ENCODE results near the gene SELENOV.

Gene SELENOV

GRCh38 chr19:39533003-39533512 is 18.1 kb downstream of the SELENOV start:
- peak; percentile 85 for TF ChIP-seq ZNF121 (tag by site-specific recombination; IDR thresholded peaks at IDR 0.05)
- peak; percentile 58; the same call in 1 of the 2 replicates for TF ChIP-seq ZBTB10 (tag by site-specific recombination; IDR thresholded peaks at IDR 0.05)
- TF ChIP-seq ZNF580 (tag by site-specific recombination; IDR thresholded peaks at IDR 0.05): no peak
- TF ChIP-seq ZNF169 (tag by site-specific recombination; IDR thresholded peaks at IDR 0.05): peak; percentile 4; the same call in 1 of the 2 replicates
- peak; percentile 48; the same call in 1 of the 2 replicates for TF ChIP-seq ZBTB21 (tag by site-specific recombination; IDR thresholded peaks at IDR 0.05)
- no peak for TF ChIP-seq ZNF184 (tag by site-specific recombination; IDR thresholded peaks at IDR 0.05)
- TF ChIP-seq ZNF350 (tag by site-specific recombination; IDR thresholded peaks at IDR 0.05): no peak
- 0 out of 2 replicates have a peak, but pooled peaks have one; percentile 10 for TF ChIP-seq KLF1 (tag by site-specific recombination; IDR thresholded peaks at IDR 0.05)
- peak; percentile 90 for TF ChIP-seq ZNF558 (tag by site-specific recombination; IDR thresholded peaks at IDR 0.05)
- peak; percentile 70 for TF ChIP-seq BCL11B (tag by site-specific recombination; IDR thresholded peaks at IDR 0.05; ENCODE audit: low read depth)
- TF ChIP-seq ZNF146 (tag by site-specific recombination; IDR thresholded peaks at IDR 0.05): no peak
- TF ChIP-seq ZNF335 (tag by site-specific recombination; conservative IDR thresholded peaks at IDR 0.05): peak; percentile 95
- no peak for TF ChIP-seq ZFP37 (tag by site-specific recombination; IDR thresholded peaks at IDR 0.05)
- TF ChIP-seq ZNF211 (tag by site-specific recombination; IDR thresholded peaks at IDR 0.05; ENCODE audit: low read depth): no peak
- TF ChIP-seq ZNF280D (tag by site-specific recombination; IDR thresholded peaks at IDR 0.05): 0 out of 2 replicates have a peak, but pooled peaks have one; percentile 25
- no peak for TF ChIP-seq GFI1B (tag by site-specific recombination; IDR thresholded peaks at IDR 0.05)
- Histone ChIP-seq H3K4me3 (ENCODE audit: low read depth, low read length) (no peak overlapping the region), H3K9me3 (ENCODE audit: control insufficient read depth, insufficient read depth, low read depth, low read length) (no peaks in the 10 kb centered on the region; the same call in 1 of the 2 replicates), H3K27ac (ENCODE audit: extremely low read depth, low read depth, low read length) (peak overlapping the region; percentile 85), H3K36me3 (ENCODE audit: control insufficient read depth in 2 of 2, insufficient read depth in 1 of 2, low read length in 2 of 2) (peaks cover 0 to 58% of the 10 kb centered on the region in 2 experiments; a peak in 2 of 3 replicates), H3K4me1 (ENCODE audit: control insufficient read depth, insufficient read depth, low read length) (peaks cover 21% of the 10 kb centered on the region)
- POLR2A ChIA-PET: interaction anchor here (0.6 to 3.6 kb wide), 15 partner anchors 9 to 772 kb away, joined by 3 to 56 read pairs (median 5); partner anchors contain the start of genes MED29, PAF1, RPS16 and SUPT5H
- CTCF ChIA-PET: interaction anchor here (0.6 to 6.3 kb wide), 47 partner anchors 8 to 475 kb away, joined by 3 to 174 read pairs (median 5); partner anchors contain the start of genes DLL3, PLEKHG2, RPS16 and SELENOV

GRCh38 chr19:39533791-39534190 is 18.9 kb downstream of the SELENOV start:
- POLR2A ChIA-PET: interaction anchor here (0.6 to 3.6 kb wide), 5 partner anchors 21 to 143 kb away, joined by 3 to 56 read pairs (median 8); partner anchors contain the start of genes MED29, PAF1, RPS16 and SUPT5H
- TF ChIP-seq ZNF24 (tag by site-specific recombination; IDR thresholded peaks at IDR 0.05): no peak
- TF ChIP-seq GLI2 (tag by site-specific recombination; IDR thresholded peaks at IDR 0.05; ENCODE audit: borderline replicate concordance, low read depth): no peak
- peak; percentile 97 for TF ChIP-seq ZNF121 (tag by site-specific recombination; IDR thresholded peaks at IDR 0.05)
- CTCF ChIA-PET: interaction anchor here (0.7 to 6.3 kb wide), 34 partner anchors 8 to 310 kb away, joined by 3 to 174 read pairs (median 7); partner anchors contain the start of genes DLL3, PLEKHG2, RPS16 and SELENOV
- Histone ChIP-seq H3K4me3 (ENCODE audit: low read depth, low read length) (no peak overlapping the region), H3K36me3 (ENCODE audit: control insufficient read depth in 2 of 2, insufficient read depth in 1 of 2, low read length in 2 of 2) (peaks cover 2 to 56% of the 10 kb centered on the region in 2 experiments), H3K9me3 (ENCODE audit: control insufficient read depth, insufficient read depth, low read depth, low read length) (no peaks in the 10 kb centered on the region; the same call in 1 of the 2 replicates), H3K27ac (ENCODE audit: extremely low read depth, low read depth, low read length) (no peak overlapping the region), H3K4me1 (ENCODE audit: control insufficient read depth, insufficient read depth, low read length) (peaks cover 27% of the 10 kb centered on the region)
